22Rv1 (cell line): Measurements from ENCODE around the gene IGSF3.

Experiments
- H3K27ac ChIP-seq: fragments of 450-650 bp; 2 replicates; pipeline ENCODE4 v1.5.1; 2017
- CTCF ChIP-seq: fragments of 450-650 bp; IDR thresholded peaks from 2 replicates; pipeline ENCODE4 v1.5.1; 2017; ENCODE audit warnings: mild to moderate bottlenecking
- ZFX ChIP-seq: fragments of 450-650 bp; IDR thresholded peaks from 2 replicates; pipeline ENCODE4 v1.6.1; 2017; ENCODE audit warnings: antibody characterized with exemption, borderline replicate concordance

IGSF3 gene

DNA sequence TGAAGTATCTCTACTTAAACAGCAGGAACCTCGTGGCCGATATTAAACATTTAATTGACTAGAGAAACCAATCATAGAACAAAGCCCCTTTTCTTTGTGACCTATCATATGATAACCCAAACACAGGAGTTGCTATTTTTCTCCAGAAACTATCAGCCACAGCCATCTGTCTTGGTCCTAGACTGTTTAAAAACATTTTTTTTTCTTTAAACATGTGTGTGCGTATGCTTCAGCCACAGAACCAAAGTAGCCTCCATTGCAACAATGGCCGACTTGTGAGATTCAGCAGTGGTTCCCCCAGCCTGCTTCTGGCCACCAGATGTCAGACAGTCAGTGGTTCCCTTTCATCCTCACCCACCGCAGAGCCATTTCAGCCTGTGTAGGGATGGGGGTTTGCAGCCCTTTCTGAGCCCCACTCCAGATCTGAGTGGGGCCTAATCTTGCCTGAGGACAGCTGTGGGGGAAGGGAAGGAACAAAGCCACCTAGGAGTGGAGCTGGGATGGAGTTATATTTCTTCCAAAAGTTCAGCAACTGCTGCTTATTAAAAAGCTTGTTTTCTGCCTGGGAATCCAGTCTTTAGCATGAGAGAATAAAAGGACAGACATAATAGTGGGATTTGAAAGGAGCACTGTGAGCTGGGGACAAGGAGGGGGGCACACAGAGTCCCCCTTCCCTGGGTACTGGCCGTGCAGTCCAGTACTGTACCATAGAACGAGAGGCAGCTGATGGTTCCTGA is 11.7 kb upstream of the IGSF3 start:
- no peak overlapping the region for H3K27ac ChIP-seq
- TF ChIP-seq CTCF (no peak), ZFX (no peak)

- TF ChIP-seq ZFX (no peak), CTCF (no peak)
- H3K27ac ChIP-seq = no peak overlapping the region
Measured at GRCh38 chr1:116678732-116679090, 11.2 kb upstream of the IGSF3 start.

GRCh38 chr1:116677474-116678062 is 10.0 kb upstream of the IGSF3 start:
- TF ChIP-seq ZFX (no peak), CTCF (no peak)
- no peak overlapping the region for H3K27ac ChIP-seq

DNA sequence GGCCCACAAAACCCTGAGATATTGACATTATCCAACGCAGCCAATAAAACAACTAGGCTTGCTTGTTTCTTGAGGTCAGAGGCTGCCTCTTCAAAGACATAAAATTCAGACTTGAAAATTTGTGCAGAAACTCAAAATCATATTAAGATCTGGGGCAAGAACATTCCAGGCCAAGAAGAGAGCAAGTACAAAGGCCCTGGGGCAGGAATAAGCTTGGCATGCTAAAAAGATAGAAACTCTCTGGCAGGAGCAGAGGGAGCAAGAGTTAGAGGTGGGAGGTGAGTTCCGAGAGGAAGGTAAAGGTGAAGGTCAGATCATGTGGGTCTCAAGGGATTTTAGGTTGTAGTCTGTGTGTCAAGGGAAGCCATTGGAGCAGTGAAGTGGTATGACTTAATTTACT is 8.8 kb upstream of the IGSF3 start:
- H3K27ac ChIP-seq = no peak overlapping the region
- no peak for TF ChIP-seq ZFX
- TF ChIP-seq CTCF = no peak

- no peak for TF ChIP-seq ZFX
- TF ChIP-seq CTCF = no peak
- H3K27ac ChIP-seq = no peak overlapping the region
Measured at GRCh38 chr1:116674751-116675150, 7.2 kb upstream of the IGSF3 start.

- H3K27ac ChIP-seq = no peak overlapping the region
- no peak for TF ChIP-seq ZFX
- no peak for TF ChIP-seq CTCF
Measured at GRCh38 chr1:116674011-116674531, 6.5 kb upstream of the IGSF3 start.

DNA sequence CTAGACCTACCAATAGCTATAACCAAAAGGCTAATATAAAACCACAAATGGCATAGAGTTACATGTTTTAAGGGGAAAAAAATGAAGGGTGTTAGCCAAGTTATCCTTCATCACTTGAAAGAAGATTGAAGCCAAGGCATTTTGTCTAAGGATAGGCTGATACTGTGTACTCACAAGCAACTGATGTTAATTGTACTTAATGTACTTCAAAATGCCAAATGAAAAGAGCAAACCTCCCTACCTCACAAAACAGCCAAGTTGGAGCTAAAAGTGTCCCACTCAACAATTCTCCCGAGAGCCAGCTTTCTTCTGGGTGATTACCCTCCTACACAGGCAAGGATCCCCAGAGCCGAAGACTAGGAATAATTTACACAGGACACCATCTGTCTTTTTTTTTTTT is 4.4 kb upstream of the IGSF3 start:
- no peak for TF ChIP-seq ZFX
- no peak for TF ChIP-seq CTCF
- H3K27ac ChIP-seq = no peak overlapping the region
